ENCODE data around the gene MINPP1. TPM values are rescaled to one million over a fixed set of nuclear protein-coding genes. Genes with fewer than 3 reads are reported as not detected.
A peak's percentile ranks its signal among the peaks of the same experiment; 100 is the strongest.

Gene MINPP1
- polyA plus RNA-seq, 1 of the 3 experiments (the other 2 are of a cell fraction): 23.7 TPM

DNA sequence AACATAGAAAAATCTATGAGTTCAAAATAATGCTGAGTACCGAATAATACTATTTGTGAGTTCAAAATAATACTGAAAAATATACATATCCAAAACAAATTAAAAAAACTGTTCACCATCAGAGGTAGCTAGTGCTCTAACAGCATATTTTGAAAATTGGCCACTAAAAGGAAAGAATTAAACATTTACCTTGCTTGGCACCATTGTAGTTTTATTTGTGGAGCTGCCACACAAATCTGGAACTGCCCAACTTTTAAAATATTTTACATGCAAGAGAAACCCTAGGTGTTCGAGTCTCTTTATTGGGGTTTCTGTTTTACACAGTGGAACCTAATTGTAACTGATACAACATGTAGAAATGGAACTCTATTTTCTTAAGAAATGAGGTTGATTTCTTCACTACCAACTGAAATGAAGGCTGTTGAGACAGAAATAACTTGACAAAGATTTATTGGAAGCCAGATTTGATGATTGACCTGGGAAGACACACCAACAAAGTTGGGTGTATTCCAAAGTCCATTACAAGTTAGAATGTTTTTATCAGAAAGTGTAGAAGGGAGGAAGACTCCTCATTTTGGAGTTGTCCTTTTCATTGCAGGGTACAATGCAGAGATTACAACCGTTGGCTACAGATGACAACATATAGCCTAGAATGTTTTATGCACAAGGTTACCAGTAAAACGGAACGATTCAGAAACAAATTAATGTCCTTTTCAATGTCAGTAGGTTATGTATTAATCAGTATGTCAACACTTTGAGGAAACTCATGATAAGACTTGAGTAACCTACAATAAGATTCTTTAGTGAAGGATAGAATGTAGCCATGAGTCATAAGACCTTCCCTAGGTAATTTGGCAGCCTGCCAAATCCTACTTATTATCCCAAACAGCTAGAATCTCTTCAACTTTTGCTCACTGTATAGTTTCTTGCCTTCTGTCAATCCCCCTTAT is 81.1 kb downstream of the MINPP1 start (continued):
- TF ChIP-seq RAD21 (IDR thresholded peaks at IDR 0.05; ENCODE audit: low read length): no peak
- TF ChIP-seq JUND (IDR thresholded peaks at IDR 0.05): no peak
- no peak for TF ChIP-seq IRF3 (IDR thresholded peaks at IDR 0.05; ENCODE audit: low read depth, low read length)
- no peak for TF ChIP-seq EP300 (IDR thresholded peaks at IDR 0.05; ENCODE audit: borderline replicate concordance in 1 of 2, low read depth in 1 of 2, low read length in 1 of 2)
- peak; percentile 23; the same call in 1 of the 2 replicates for TF ChIP-seq FOSL2 (IDR thresholded peaks at IDR 0.05; ENCODE audit: borderline replicate concordance, low read depth)
- no peak for TF ChIP-seq GABPA (IDR thresholded peaks at IDR 0.05; ENCODE audit: low read depth)

DNA sequence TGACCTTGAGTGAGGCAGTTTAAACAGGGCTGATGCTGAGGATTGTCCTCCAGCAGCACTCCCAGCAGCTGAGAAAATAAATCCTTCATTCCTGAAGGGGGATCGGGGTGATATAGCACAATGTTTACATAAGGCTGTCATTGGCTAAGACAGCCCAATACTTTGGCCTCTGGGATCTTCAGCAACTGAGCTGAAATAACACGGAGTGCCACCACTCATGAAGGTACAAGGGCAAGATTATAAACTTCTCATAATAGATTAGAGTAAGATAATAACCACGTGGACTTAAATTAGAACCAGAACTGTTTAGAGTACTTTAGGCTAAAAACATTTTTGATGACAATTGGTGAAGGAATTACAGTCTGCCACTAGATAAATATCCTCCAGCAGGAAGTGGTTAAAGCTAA is 85.0 kb downstream of the MINPP1 start:
- H3K9ac ChIP-seq: no peak overlapping the region
- DNase-seq: no peak
- H3K9me2 ChIP-seq: no peaks in the 10 kb centered on the region
- CTCF ChIA-PET: interaction anchor here (1.8 kb wide), 1 partner anchor 21 kb away, joined by 5 read pairs; no protein-coding TSS in a partner anchor
- no peaks in the 10 kb centered on the region for H3F3A ChIP-seq (replicated peaks; ENCODE audit: insufficient read depth)
- 48% methylated on average over 3 of the region's 3 CpGs for WGBS (ENCODE audit: low lambda C conversion rate)
- no peaks in the 10 kb centered on the region for H3K79me2 ChIP-seq (ENCODE audit: insufficient read depth)
- H3K4me1 ChIP-seq (ENCODE audit: control insufficient read depth in 1 of 2, insufficient read depth in 2 of 2, low read depth in 1 of 2, low read length in 1 of 2): peaks cover 0 to 12% of the 10 kb centered on the region in 2 experiments; a peak in 2 of 4 replicates
- H3K4me2 ChIP-seq: no peak overlapping the region; the same call in 1 of the 2 replicates
- H3K27ac ChIP-seq (ENCODE audit: low read depth in 2 of 2, low read length in 1 of 2): no peak overlapping the region
- H4K20me1 ChIP-seq (ENCODE audit: insufficient read depth): no peaks in the 10 kb centered on the region
- no peak overlapping the region for H3K4me3 ChIP-seq (ENCODE audit: low read depth in 2 of 2, low read length in 1 of 2)
- H3K9me3 ChIP-seq: no peaks in the 10 kb centered on the region
- no peaks in the 10 kb centered on the region for H3K27me3 ChIP-seq (ENCODE audit: insufficient read depth)
- TF ChIP-seq TCF12 (IDR thresholded peaks at IDR 0.05) (peak; percentile 43; the same call in 1 of the 2 replicates), SIN3A (IDR thresholded peaks at IDR 0.05; ENCODE audit: borderline replicate concordance, low read depth, low read length) (no peak)
- POLR2A ChIA-PET: no interaction called here
- H2AFZ ChIP-seq (ENCODE audit: low read depth): no peak overlapping the region
- no peaks in the 10 kb centered on the region for H3K36me3 ChIP-seq (replicated peaks in 1 of 2; ENCODE audit: control insufficient read depth in 1 of 2, insufficient read depth in 2 of 2, low read length in 1 of 2)

GRCh38 chr10:87590705-87591588 is 86.3 kb downstream of the MINPP1 start:
- no peak for DNase-seq
- Histone ChIP-seq H2AFZ (ENCODE audit: low read depth) (no peak overlapping the region), H3K9me2 (no peaks in the 10 kb centered on the region), H3K4me3 (ENCODE audit: low read depth in 2 of 2, low read length in 1 of 2) (no peak overlapping the region), H3K9ac (no peak overlapping the region), H3K4me1 (ENCODE audit: control insufficient read depth in 1 of 2, insufficient read depth in 2 of 2, low read depth in 1 of 2, low read length in 1 of 2) (peaks cover 0 to 12% of the 10 kb centered on the region in 2 experiments; a peak in 2 of 4 replicates), H3F3A (replicated peaks; ENCODE audit: insufficient read depth) (no peaks in the 10 kb centered on the region), H3K79me2 (ENCODE audit: insufficient read depth) (no peaks in the 10 kb centered on the region), H3K27ac (ENCODE audit: low read depth in 2 of 2, low read length in 1 of 2) (no peak overlapping the region), H3K36me3 (replicated peaks in 1 of 2; ENCODE audit: control insufficient read depth in 1 of 2, insufficient read depth in 2 of 2, low read length in 1 of 2) (no peaks in the 10 kb centered on the region), H3K4me2 (no peak overlapping the region), H4K20me1 (ENCODE audit: insufficient read depth) (no peaks in the 10 kb centered on the region), H3K9me3 (no peaks in the 10 kb centered on the region), H3K27me3 (ENCODE audit: insufficient read depth) (no peaks in the 10 kb centered on the region)
- TF ChIP-seq FOSL2 (IDR thresholded peaks at IDR 0.05; ENCODE audit: borderline replicate concordance, low read depth): no peak
- no peak for TF ChIP-seq NRF1 (IDR thresholded peaks at IDR 0.05; ENCODE audit: low read depth, low read length)
- no peak for TF ChIP-seq SMC3 (IDR thresholded peaks at IDR 0.05; ENCODE audit: low read depth, low read length)
- TF ChIP-seq POLR2AphosphoS5 (IDR thresholded peaks at IDR 0.05; ENCODE audit: low read depth, low read length): no peak
- no peak for TF ChIP-seq FOXJ3 (CRISPR knock-in tag; IDR thresholded peaks at IDR 0.05)
- TF ChIP-seq CHD2 (IDR thresholded peaks at IDR 0.05; ENCODE audit: low read length, partially characterized antibody): no peak
- CTCF ChIA-PET: interaction anchor here (0.7 kb wide), 1 partner anchor 241 kb away, joined by 3 read pairs; no protein-coding TSS in a partner anchor
- 85% methylated on average over 2 of the region's 2 CpGs for WGBS (ENCODE audit: low lambda C conversion rate)
- POLR2A ChIA-PET: no interaction called here

Data from SK-N-SH (cell line).